ENCODE results near the gene CETN3. TPM values are rescaled to one million over a fixed set of nuclear protein-coding genes. Genes with fewer than 3 reads are reported as not detected.

The CETN3 gene
- total and polyA plus RNA-seq, 9 of the 15 experiments (the other 6 are each of a cell fraction or from before 2014, with no cell fraction given), result 43.3 to 113 (median 82.4) TPM

- TF ChIP-seq BRCA1 (IDR thresholded peaks at IDR 0.05) (no peak), BRCA1 (CRISPR knock-in tag; IDR thresholded peaks at IDR 0.05) (no peak), SIX5 (IDR thresholded peaks at IDR 0.05; ENCODE audit: borderline replicate concordance in 1 of 2, insufficient read depth in 1 of 2, low read depth in 1 of 2, low read length in 2 of 2) (no peak), TAL1 (IDR thresholded peaks at IDR 0.05) (0 out of 2 replicates have a peak, but pooled peaks have one; percentile 9), SAFB2 (IDR thresholded peaks at IDR 0.05; ENCODE audit: borderline replicate concordance, low read depth, low read length, severe bottlenecking) (no peak), PML (IDR thresholded peaks at IDR 0.05; ENCODE audit: low read length) (peak; percentile 90), E4F1 (CRISPR knock-in tag; IDR thresholded peaks at IDR 0.05; ENCODE audit: borderline replicate concordance) (no peak), FOXA3 (CRISPR knock-in tag; conservative IDR thresholded peaks at IDR 0.05 in 1 of 2, IDR thresholded peaks at IDR 0.05 in 1 of 2) (peak in 1 of 2 experiments; percentile 60; a peak in 1 of 4 replicates), CGGBP1 (CRISPR knock-in tag; IDR thresholded peaks at IDR 0.05) (0 out of 2 replicates have a peak, but pooled peaks have one; percentile 64), GABPB2 (CRISPR knock-in tag; conservative IDR thresholded peaks at IDR 0.05) (peak; percentile 63; the same call in 1 of the 2 replicates), THRB (CRISPR knock-in tag; conservative IDR thresholded peaks at IDR 0.05) (peak; percentile 92), SRSF9 (IDR thresholded peaks at IDR 0.05; ENCODE audit: borderline replicate concordance, low read depth, low read length) (no peak), PYGO2 (tag; IDR thresholded peaks at IDR 0.05) (no peak), CHD4 (IDR thresholded peaks at IDR 0.05; ENCODE audit: insufficient read depth, insufficient replicate concordance, low read depth, low read length, poor library complexity, severe bottlenecking) (no peak)
Measured at GRCh38 chr5:90409318-90410177, at the start of gene CETN3 (continued).

Measured in K562 (cell line).